Renal cortex interstitium (tissue), 11 donors: ENCODE measurements around the gene MICAL3. TPM values are rescaled to one million over a fixed set of nuclear protein-coding genes. Genes with fewer than 3 reads are reported as not detected.

Source experiments
- DNase-seq, 11 donors: peaks; one replicate each; pipeline ENCODE4 v3.0.0-alpha.2; 2013; ENCODE audit warnings: low read depth in 9 of 11, low spot score in 4 of 11; ENCODE audit errors: extremely low read depth in 1 of 11
- polyA plus RNA-seq, 3 donors: library from polyadenylated mRNA; unstranded; fragments of 120-200 nt; gene quantifications; one replicate each; pipeline ENCODE4 v1.2.1, GENCODE V29; 2013; ENCODE audit not compliant: insufficient read length in 3 of 3

Gene MICAL3
- polyA plus RNA-seq, 3 donors = 30.9 to 40.3 (median 32.8) TPM

DNA sequence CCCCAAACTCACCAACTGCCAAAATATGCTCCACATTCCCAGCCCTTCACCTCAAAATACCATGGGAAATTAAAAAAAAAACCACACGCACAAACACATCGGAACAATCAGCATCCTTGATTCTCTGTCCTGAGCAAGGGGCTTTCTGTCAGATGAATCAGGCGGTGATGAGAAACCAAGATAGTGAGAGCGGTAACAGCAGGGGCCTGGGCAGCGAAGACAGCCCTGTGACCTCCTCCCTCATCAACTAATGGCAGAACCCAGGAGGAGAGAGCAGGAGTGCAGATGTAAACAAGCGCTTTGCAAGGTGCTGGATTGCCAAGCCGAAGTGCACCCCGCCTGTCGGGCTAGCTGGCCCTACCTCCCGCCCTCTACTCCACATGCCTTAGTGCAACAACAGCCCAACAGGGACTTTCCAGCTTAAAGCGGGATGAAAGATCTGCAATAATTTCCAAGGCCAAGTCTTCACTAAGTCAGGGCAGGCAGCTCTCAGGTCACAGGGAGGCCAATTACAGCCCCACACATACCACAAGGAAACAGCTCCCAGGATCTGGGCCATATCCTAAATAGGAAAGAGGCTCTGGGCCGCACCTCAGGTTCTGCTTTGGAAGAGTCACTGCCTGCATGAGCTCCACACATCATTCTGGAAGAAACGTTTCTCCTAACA is 177.9 kb downstream of the MICAL3 start:
- no peak for DNase-seq

DNA sequence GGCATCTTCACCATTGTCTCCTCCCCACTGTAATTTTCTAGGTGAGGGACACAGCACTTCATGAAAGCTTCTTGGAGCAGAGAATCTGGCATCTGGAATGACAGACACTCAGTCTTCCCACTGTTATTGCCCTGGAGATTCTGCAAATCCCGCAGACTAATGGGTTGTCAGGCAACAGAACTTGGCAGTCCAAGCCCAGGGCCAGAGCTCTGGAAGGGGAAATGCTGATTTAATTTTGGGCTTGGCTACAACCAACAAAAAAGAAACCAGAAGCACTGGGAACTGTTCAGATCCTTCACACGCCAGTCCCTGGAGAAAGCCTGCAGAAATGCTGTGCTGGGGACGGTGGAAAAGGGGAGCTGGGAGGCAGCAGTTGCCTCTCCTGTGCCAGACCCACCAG is 178.6 kb downstream of the MICAL3 start:
- no peak for DNase-seq

- DNase-seq = no peak
These were observed 179.0 kb downstream of the MICAL3 start for GRCh38 chr22:17845327-17845726.

- no peak for DNase-seq
These were observed 180.2 kb downstream of the MICAL3 start for GRCh38 chr22:17844150-17844549.

- no peak for DNase-seq
These were observed 182.0 kb downstream of the MICAL3 start for GRCh38 chr22:17842386-17842785.

DNA sequence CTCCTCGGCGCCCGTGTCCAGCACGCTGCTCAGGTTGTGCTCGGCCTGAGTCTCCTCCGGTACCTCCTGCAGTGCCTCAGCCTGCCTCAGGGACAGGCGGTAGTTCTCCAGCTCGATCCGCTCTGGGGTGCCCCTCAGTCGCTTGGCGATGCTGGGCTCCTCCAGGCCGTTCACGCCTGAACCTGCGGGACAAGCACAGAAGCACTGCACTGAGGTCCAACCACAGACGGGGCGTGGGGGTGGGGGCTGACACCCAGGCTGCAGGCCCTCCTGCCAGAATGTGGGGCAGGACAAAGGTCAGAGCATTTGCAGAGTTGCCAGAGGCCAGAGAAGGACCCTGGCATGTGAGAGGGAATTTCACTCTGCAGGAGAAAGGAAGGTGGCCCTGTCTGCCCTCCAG is 182.5 kb downstream of the MICAL3 start:
- DNase-seq = no peak

DNA sequence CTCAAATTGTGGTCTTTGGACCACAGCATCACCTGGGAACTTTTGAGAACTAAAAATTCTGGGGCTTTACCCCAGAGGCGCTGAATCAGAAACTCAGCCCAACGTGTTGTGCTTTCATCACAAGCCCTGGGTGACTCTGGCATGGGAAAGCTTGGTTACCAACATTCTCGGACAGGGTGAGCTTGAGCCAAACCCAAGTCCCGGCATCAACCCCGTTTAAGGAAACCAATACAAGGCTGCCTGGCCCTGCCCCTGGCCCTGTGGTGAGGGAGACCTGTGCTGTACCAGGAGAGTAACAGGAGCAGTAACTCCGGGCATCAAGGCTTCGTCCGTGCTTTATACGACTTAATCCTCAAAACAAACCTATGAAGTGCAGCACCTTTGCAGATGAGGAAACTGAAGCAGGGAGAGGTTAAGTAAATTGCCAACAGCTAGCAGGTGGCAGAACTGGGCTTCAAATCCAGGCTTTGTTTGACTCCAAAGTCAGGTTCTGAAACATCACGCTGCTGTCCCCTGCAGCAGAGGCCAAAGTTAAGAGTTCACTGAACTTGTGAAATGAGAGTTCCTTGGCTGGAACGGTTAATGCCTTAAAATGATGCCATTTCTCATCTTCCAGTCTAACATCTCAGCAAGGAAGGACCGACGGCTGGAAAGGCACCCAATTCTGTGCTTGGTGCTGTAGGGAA is 186.0 kb downstream of the MICAL3 start:
- no peak for DNase-seq

DNA sequence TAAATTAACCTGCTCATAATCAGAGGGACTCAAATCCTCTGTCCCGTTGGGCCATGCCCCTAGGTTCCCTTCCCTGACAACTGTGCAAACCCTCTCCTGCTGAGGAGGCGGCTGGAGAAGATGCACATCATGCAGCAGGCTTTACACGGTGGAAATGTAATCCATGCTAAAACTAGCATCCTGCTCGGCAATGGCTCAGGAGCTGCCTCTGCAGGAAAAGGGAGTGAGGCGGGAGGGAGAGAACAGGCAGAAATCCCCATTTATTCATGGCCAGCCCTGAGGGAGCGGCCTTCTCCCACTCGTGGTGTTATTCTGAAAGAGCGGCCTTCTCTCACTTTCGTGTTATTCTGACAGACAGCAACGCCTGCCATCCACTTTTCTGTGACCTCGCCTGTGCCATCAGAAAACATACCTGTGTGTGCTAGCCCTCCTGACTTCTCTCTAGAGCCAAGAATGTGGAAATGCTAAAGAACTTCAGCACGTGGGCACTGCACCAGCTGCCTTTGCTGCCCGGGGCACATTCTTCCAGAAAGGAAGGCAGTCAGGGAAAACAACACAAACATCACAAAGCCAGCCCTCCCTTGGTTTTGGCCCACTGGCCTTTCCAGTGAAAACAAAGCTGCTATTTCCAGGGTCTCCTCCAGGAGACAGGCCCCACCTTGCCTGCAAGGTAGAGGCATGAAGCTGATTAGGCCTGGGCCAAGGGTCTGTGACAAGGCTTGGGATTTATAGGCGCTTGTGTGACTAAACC is 187.2 kb downstream of the MICAL3 start:
- peak; percentile 52 to 87 (median 70) for DNase-seq

GRCh38 chr22:17835256-17835655 is 189.1 kb downstream of the MICAL3 start:
- DNase-seq = no peak

GRCh38 chr22:17833489-17833888 is 190.9 kb downstream of the MICAL3 start:
- no peak for DNase-seq

- DNase-seq = no peak
These were observed 191.7 kb downstream of the MICAL3 start for GRCh38 chr22:17832665-17833064.

GRCh38 chr22:17831501-17832251 is 192.7 kb downstream of the MICAL3 start:
- no peak for DNase-seq

- peak; percentile 68 to 90 (median 78) for DNase-seq
These were observed 194.1 kb downstream of the MICAL3 start for GRCh38 chr22:17830043-17830961.

DNA sequence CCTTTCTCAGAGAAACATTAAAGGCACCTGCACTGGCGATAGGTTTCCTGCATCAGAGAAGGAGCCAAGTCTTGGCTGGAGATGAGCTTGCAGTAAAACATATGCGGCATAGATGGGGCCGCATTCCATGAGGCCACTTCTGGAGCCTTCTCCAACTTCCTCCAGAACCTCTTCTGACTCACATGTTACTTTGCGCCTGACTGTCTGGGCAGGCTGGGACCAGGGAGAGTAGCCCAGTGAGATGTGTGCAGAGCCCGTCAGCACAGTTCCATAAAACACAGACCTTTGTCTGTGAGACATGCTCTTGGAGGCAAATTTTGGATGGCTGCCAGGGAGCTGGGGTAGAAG is 194.7 kb downstream of the MICAL3 start:
- no peak for DNase-seq

DNA sequence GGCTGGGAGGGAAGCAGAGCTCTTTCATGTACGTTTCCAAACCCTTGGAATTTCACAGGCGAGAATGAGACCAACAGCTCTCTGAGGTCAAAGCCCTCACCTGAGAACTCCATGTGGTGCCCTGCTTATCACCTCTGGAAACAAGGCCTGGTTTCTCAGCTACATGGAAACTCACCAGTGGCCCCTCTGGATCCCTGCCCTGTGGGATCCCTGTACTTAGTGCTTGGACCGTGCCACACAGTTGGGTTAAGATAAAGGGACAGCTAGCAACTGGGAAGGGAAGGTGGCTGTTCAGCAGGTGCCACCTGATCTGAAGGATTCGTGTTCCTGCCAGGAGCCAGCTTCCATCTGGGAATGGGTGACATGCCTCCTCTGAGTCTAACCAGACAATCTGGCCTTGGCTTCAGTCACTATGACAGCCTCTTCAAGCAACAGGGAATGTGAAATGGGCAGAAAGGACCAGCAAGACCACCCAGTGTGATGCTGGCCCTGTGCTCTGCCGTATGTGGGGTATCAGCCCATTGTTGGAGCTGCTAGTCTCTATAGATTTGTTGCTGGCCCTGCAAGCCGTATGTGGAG is 195.8 kb downstream of the MICAL3 start:
- DNase-seq = no peak

DNA sequence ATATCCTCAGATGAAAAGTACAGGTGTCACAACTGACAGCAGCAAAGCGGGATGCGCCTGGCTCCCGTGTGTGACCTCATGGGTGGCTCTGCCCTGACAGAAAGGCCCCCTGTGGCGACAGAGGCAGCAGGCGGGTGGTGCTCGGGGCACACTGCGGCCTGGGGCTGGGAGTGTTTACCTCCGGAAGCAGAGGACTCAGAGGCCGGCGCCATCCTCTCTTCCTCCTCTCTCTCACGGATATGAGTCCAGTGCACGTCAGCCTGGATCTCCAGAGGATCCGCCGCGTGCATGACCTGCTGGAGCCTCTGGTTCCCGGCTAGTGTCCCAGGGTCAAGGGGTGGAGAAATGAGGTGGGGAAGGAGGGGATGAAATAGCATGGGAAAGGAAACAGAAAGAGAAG is 196.9 kb downstream of the MICAL3 start:
- no peak for DNase-seq

DNA sequence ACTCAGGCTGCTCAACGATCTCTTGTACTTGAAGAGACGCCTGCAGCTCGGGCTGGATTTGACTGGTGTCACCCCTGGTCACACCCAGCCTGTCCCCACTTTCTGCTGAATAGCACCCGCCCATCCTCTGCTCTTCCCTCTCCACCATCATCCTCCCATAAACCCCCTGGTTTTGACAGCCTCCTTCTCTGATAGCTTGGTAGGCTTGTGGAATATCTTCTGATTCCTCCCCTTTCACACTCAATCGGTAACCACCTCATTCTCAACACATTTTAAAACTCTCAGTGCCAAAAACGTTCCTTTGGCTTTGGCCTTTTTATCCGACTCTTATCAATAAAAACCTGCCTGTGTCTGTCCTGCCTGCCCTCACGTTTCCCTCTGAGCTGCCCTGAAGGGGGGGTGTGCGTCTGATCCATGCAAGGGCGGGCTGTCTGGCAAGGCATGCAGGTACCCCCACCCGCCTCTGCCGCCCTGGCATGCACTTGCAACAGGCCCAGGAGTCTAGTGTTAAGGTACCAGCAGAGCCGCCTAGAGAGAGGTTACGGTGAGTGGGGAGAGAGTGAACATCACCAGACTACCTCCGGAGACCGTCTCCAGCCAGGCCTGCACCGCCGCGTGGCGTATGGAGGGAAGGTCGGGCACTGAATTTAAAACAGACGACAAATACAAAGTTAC is 198.3 kb downstream of the MICAL3 start:
- no peak for DNase-seq

DNA sequence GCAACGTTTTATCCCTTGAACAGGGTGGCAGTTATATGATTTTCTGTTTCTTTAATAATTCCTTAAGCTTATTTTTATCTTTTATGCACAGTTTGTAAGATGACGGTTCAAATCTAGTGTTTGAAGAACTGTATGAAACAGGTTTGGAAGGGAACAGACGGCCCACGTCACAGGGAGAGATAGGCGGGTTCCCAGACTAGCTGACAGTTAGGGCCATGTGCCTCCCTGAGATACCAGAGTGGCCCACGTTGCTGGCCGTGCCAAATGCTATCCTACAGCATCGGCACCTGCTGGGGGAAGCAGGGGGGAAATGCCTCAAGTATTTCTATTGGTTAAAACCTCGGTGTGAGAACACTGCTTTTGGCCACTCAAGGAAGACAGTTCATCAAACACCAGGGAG is 199.9 kb downstream of the MICAL3 start:
- no peak for DNase-seq
